HEK293 (cell line): Measurements from ENCODE around the gene PHF21A.
A peak's percentile ranks its signal among the peaks of the same experiment; 100 is the strongest.

ENCODE experiments used
- KLF1 ChIP-seq: fragments of 450-650 bp; formaldehyde crosslinking; IDR thresholded peaks from 2 replicates; pipeline ENCODE4 v1.5.1; 2016; ENCODE audit warnings: missing biosample characterization, missing genetic modification characterization
- KLF10 ChIP-seq: fragments of 450-650 bp; IDR thresholded peaks from 2 replicates; pipeline ENCODE4 v1.5.1; 2018; ENCODE audit warnings: missing biosample characterization, mild to moderate bottlenecking, missing genetic modification characterization
- KLF16 ChIP-seq: fragments of 450-650 bp; formaldehyde crosslinking; IDR thresholded peaks from 2 replicates; pipeline ENCODE4 v1.5.1; 2017; ENCODE audit warnings: missing biosample characterization, missing genetic modification characterization
- OVOL3 ChIP-seq: fragments of 450-650 bp; formaldehyde crosslinking; IDR thresholded peaks from 2 replicates; pipeline ENCODE4 v1.5.1; 2016; ENCODE audit warnings: missing biosample characterization, missing genetic modification characterization
- PATZ1 ChIP-seq: fragments of 450-650 bp; formaldehyde crosslinking; IDR thresholded peaks from 2 replicates; pipeline ENCODE4 v1.5.1; 2016; ENCODE audit warnings: missing biosample characterization, missing genetic modification characterization
- PRDM2 ChIP-seq: fragments of 450-650 bp; formaldehyde crosslinking; IDR thresholded peaks from 2 replicates; pipeline ENCODE4 v1.5.1; 2016; ENCODE audit warnings: missing biosample characterization, missing genetic modification characterization, borderline replicate concordance
- RBAK ChIP-seq: fragments of 450-650 bp; formaldehyde crosslinking; IDR thresholded peaks from 2 replicates; pipeline ENCODE4 v1.5.1; 2016; ENCODE audit warnings: missing biosample characterization, missing genetic modification characterization
- SALL2 ChIP-seq: fragments of 450-650 bp; formaldehyde crosslinking; IDR thresholded peaks from 2 replicates; pipeline ENCODE4 v1.5.0; 2017; ENCODE audit warnings: missing biosample characterization, mild to moderate bottlenecking, missing genetic modification characterization, borderline replicate concordance
- TCF7L2 ChIP-seq: IDR thresholded peaks from 2 replicates; pipeline ENCODE4 v1.6.1; 2011; ENCODE audit warnings: low read depth, mild to moderate bottlenecking, inconsistent platforms, low read length, moderate library complexity, borderline replicate concordance
- ZBTB20 ChIP-seq: fragments of 450-650 bp; formaldehyde crosslinking; IDR thresholded peaks from 2 replicates; pipeline ENCODE4 v1.5.1; 2016; ENCODE audit warnings: missing biosample characterization, missing genetic modification characterization
- ZBTB8A ChIP-seq: fragments of 450-650 bp; formaldehyde crosslinking; IDR thresholded peaks from 2 replicates; pipeline ENCODE4 v1.5.1; 2016; ENCODE audit warnings: missing biosample characterization, missing genetic modification characterization
- ZFP3 ChIP-seq: fragments of 450-650 bp; formaldehyde crosslinking; IDR thresholded peaks from 2 replicates; pipeline ENCODE4 v1.5.1; 2016; ENCODE audit warnings: low read depth, missing biosample characterization, missing genetic modification characterization
- ZNF10 ChIP-seq: fragments of 450-650 bp; formaldehyde crosslinking; IDR thresholded peaks from 2 replicates; pipeline ENCODE4 v1.5.1; 2017; ENCODE audit warnings: missing biosample characterization, missing genetic modification characterization
- ZNF114 ChIP-seq: fragments of 450-650 bp; formaldehyde crosslinking; IDR thresholded peaks from 2 replicates; pipeline ENCODE4 v1.5.0; 2017; ENCODE audit warnings: missing biosample characterization, missing genetic modification characterization
- ZNF2 ChIP-seq: fragments of 450-650 bp; formaldehyde crosslinking; IDR thresholded peaks from 2 replicates; pipeline ENCODE4 v1.5.1; 2016; ENCODE audit warnings: missing biosample characterization, missing genetic modification characterization
- ZNF202 ChIP-seq: fragments of 450-650 bp; formaldehyde crosslinking; IDR thresholded peaks from 2 replicates; pipeline ENCODE4 v1.5.1; 2016; ENCODE audit warnings: missing biosample characterization, missing genetic modification characterization, borderline replicate concordance
- ZNF221 ChIP-seq: fragments of 450-650 bp; formaldehyde crosslinking; IDR thresholded peaks from 2 replicates; pipeline ENCODE4 v1.5.1; 2017; ENCODE audit warnings: missing biosample characterization, missing genetic modification characterization, borderline replicate concordance
- ZNF223 ChIP-seq: fragments of 450-650 bp; formaldehyde crosslinking; IDR thresholded peaks from 2 replicates; pipeline ENCODE4 v1.5.1; 2016; ENCODE audit warnings: missing biosample characterization, missing genetic modification characterization
- ZNF37A ChIP-seq: fragments of 450-650 bp; IDR thresholded peaks from 2 replicates; pipeline ENCODE4 v1.5.1; 2018; ENCODE audit warnings: missing biosample characterization, missing genetic modification characterization
- ZNF423 ChIP-seq: fragments of 450-650 bp; formaldehyde crosslinking; IDR thresholded peaks from 2 replicates; pipeline ENCODE4 v1.5.1; 2016; ENCODE audit warnings: missing biosample characterization, missing genetic modification characterization
- ZNF433 ChIP-seq: fragments of 450-650 bp; formaldehyde crosslinking; IDR thresholded peaks from 2 replicates; pipeline ENCODE4 v1.5.1; 2016; ENCODE audit warnings: missing biosample characterization, missing genetic modification characterization, low read depth
- ZNF48 ChIP-seq: fragments of 450-650 bp; formaldehyde crosslinking; IDR thresholded peaks from 2 replicates; pipeline ENCODE4 v1.5.1; 2016; ENCODE audit warnings: missing biosample characterization, missing genetic modification characterization
- ZNF555 ChIP-seq: fragments of 450-650 bp; formaldehyde crosslinking; conservative IDR thresholded peaks from 2 replicates; pipeline ENCODE4 v1.5.1; 2017; ENCODE audit warnings: missing biosample characterization, mild to moderate bottlenecking, missing genetic modification characterization, inconsistent platforms
- ZNF664 ChIP-seq: fragments of 450-650 bp; formaldehyde crosslinking; IDR thresholded peaks from 2 replicates; pipeline ENCODE4 v1.5.1; 2016; ENCODE audit warnings: missing biosample characterization, missing genetic modification characterization
- ZNF701 ChIP-seq: fragments of 450-650 bp; formaldehyde crosslinking; IDR thresholded peaks from 2 replicates; pipeline ENCODE4 v1.5.1; 2016; ENCODE audit warnings: missing biosample characterization, missing genetic modification characterization
- ZNF768 ChIP-seq: fragments of 450-650 bp; formaldehyde crosslinking; IDR thresholded peaks from 2 replicates; pipeline ENCODE4 v1.5.1; 2018; ENCODE audit warnings: missing biosample characterization, mild to moderate bottlenecking, missing genetic modification characterization
- ZSCAN16 ChIP-seq: fragments of 450-650 bp; formaldehyde crosslinking; IDR thresholded peaks from 2 replicates; pipeline ENCODE4 v1.5.1; 2016; ENCODE audit warnings: missing biosample characterization, missing genetic modification characterization
- TF ChIP-seq, protein P1 (sequence below): fragments of 450-650 bp; formaldehyde crosslinking; conservative IDR thresholded peaks from 2 replicates; pipeline ENCODE4 v1.5.1; 2016; ENCODE audit warnings: low read depth, missing biosample characterization, missing genetic modification characterization
- TF ChIP-seq, protein P2 (sequence below): fragments of 450-650 bp; formaldehyde crosslinking; IDR thresholded peaks from 2 replicates; pipeline ENCODE4 v1.5.1; 2017; ENCODE audit warnings: missing biosample characterization, missing genetic modification characterization

PHF21A gene

DNA sequence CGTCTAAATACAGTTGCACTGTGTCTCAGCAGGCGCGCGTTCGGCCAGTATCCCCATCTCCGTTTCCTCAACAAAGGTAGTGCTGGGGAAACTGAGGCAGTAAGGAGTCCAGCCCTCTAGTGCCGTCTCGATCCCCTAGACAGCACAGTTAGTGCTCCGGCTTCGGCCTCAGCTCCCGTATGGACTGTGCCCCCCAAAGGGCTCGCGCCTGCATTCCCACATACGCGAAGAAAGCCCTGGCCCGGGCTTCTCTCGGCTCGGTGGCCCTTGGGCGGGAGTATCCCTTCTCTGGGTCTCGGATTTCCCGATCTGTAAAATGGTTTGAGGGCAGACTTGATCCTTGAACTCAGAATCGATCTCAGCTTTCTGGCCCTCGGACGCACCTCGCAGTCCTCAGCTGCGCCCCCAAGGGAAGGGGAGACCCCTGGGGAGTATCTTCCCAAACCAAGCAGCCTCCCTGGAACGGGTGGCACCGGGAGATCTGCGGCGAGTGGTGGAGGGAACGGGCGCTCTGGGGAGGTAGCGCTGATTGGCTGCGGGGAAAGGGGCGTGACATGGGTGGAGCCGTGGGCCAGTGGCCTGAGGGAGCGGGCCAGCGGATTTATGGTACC is 202.8 kb downstream of the PHF21A start (continued):
- TF ChIP-seq ZNF10 (tag by site-specific recombination): no peak
- TF ChIP-seq KLF10 (tag by site-specific recombination): peak; percentile 93
- TF ChIP-seq ZNF433: no peak
- no peak for TF ChIP-seq ZNF701 (tag by site-specific recombination)
- TF ChIP-seq ZNF114: no peak
- TF ChIP-seq ZBTB8A: peak; percentile 94
- TF ChIP-seq ZNF664 (tag by site-specific recombination): 0 out of 2 replicates have a peak, but pooled peaks have one; percentile 7
- TF ChIP-seq, protein P1, sequence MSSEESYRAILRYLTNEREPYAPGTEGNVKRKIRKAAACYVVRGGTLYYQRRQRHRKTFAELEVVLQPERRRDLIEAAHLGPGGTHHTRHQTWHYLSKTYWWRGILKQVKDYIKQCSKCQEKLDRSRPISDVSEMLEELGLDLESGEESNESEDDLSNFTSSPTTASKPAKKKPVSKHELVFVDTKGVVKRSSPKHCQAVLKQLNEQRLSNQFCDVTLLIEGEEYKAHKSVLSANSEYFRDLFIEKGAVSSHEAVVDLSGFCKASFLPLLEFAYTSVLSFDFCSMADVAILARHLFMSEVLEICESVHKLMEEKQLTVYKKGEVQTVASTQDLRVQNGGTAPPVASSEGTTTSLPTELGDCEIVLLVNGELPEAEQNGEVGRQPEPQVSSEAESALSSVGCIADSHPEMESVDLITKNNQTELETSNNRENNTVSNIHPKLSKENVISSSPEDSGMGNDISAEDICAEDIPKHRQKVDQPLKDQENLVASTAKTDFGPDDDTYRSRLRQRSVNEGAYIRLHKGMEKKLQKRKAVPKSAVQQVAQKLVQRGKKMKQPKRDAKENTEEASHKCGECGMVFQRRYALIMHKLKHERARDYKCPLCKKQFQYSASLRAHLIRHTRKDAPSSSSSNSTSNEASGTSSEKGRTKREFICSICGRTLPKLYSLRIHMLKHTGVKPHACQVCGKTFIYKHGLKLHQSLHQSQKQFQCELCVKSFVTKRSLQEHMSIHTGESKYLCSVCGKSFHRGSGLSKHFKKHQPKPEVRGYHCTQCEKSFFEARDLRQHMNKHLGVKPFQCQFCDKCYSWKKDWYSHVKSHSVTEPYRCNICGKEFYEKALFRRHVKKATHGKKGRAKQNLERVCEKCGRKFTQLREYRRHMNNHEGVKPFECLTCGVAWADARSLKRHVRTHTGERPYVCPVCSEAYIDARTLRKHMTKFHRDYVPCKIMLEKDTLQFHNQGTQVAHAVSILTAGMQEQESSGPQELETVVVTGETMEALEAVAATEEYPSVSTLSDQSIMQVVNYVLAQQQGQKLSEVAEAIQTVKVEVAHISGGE: no peak
- no peak for TF ChIP-seq ZNF2 (tag by site-specific recombination)
- peak; percentile 84 for TF ChIP-seq ZNF423 (tag by site-specific recombination)
- TF ChIP-seq KLF16 (tag by site-specific recombination): no peak
- TF ChIP-seq RBAK (tag by site-specific recombination): no peak
- TF ChIP-seq ZNF223 (tag by site-specific recombination): no peak
- no peak for TF ChIP-seq ZNF768 (tag by site-specific recombination)
- 0 out of 2 replicates have a peak, but pooled peaks have one; percentile 16 for TF ChIP-seq KLF1 (tag by site-specific recombination)
- TF ChIP-seq ZNF37A (tag by site-specific recombination): no peak
- 0 out of 2 replicates have a peak, but pooled peaks have one; percentile 48 for TF ChIP-seq PATZ1 (tag by site-specific recombination)
- TF ChIP-seq, protein P2, sequence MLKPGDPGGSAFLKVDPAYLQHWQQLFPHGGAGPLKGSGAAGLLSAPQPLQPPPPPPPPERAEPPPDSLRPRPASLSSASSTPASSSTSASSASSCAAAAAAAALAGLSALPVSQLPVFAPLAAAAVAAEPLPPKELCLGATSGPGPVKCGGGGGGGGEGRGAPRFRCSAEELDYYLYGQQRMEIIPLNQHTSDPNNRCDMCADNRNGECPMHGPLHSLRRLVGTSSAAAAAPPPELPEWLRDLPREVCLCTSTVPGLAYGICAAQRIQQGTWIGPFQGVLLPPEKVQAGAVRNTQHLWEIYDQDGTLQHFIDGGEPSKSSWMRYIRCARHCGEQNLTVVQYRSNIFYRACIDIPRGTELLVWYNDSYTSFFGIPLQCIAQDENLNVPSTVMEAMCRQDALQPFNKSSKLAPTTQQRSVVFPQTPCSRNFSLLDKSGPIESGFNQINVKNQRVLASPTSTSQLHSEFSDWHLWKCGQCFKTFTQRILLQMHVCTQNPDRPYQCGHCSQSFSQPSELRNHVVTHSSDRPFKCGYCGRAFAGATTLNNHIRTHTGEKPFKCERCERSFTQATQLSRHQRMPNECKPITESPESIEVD (tag by site-specific recombination): no peak
- no peak for TF ChIP-seq SALL2 (tag by site-specific recombination)
- peak; percentile 47 for TF ChIP-seq ZBTB20 (tag by site-specific recombination)
- no peak for TF ChIP-seq ZNF555 (tag by site-specific recombination)
- TF ChIP-seq ZFP3 (tag by site-specific recombination): no peak
- no peak for TF ChIP-seq PRDM2 (tag by site-specific recombination)
- TF ChIP-seq ZNF221 (tag by site-specific recombination): no peak
- no peak for TF ChIP-seq ZNF202 (tag by site-specific recombination)
- TF ChIP-seq OVOL3 (tag by site-specific recombination): no peak
- TF ChIP-seq ZNF48 (tag by site-specific recombination): no peak
- no peak for TF ChIP-seq ZSCAN16 (tag by site-specific recombination)
- TF ChIP-seq TCF7L2: no peak
